Activated CD8-positive, alpha-beta memory T cell treated with anti-CD3 and anti-CD28 coated beads for 24 hours (primary cell): Measurements from ENCODE around the gene ADGRB3.

Source experiments
- DNase-seq: peaks from one replicate; pipeline ENCODE4 v3.0.0-alpha.2; 2020

The ADGRB3 gene

DNA sequence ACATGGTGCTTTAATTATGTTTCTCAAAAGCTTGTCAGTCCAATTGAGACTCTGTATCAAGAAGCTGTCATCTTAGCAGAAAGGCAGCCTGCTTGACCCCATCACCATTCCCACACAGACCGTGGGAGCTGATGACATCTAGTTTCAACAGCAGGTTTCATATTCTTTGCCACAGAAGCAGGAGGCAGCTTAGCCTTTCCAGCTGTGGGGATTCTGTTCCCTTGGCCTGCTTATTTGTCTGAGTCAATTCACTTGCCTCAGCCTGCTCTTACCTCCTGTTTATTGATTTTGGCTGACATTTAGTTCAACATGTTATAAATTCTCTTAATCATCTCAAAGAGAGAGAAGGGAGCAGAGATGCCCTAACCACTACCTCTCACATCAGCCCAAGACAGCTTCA, 527.7 kb downstream of the ADGRB3 start:
- DNase-seq = no peak

DNA sequence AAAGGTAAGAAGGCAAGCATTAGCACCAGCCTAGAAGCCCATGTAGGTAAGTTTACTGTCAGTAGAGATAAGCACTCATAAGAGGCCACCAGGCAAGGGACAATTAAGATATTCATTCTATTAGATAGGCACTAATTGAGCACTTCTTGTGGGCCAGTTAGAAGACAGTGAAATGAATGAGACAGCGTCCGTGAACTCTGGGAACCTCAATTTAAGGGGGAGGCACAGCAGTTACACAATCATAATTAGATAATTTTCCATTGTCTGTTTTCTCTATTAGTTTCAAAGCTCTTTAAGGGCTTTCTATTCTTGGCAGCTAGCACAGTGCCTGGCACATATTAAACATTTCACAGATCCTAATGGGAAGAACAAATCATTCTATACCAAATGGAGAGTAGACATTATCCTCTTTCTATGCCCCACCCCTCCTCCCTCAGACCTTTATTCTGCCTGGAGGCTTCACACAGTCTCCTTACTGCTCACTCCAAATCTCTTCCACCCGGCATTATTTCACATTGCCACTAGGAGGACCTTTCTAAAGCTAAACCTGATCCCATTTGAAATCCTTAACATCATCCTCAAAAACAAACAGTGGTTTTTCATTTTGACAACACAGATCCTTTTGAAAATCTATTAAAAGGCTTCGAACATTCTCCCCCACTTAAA, 529.6 kb downstream of the ADGRB3 start:
- DNase-seq = no peak

DNA sequence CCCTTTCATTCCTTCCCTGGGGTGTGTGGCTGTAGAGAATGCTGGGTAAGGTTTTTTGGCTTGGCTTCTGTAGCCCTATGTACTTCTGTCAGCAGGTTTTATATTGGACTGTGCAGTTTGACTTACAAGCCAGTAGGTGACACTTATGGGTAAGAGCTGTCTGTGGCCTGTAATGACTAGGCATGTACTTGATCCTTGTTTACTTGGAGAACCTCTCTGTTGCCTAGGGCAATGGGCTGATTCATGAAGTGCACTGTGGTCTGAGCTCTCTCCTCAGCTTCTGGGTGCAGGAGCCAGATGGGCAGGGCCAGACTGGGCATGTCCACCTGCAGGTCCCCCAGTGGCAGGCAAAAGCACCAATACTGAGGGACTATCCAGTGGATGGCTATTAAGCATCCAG, 544.6 kb downstream of the ADGRB3 start:
- DNase-seq = no peak

DNA sequence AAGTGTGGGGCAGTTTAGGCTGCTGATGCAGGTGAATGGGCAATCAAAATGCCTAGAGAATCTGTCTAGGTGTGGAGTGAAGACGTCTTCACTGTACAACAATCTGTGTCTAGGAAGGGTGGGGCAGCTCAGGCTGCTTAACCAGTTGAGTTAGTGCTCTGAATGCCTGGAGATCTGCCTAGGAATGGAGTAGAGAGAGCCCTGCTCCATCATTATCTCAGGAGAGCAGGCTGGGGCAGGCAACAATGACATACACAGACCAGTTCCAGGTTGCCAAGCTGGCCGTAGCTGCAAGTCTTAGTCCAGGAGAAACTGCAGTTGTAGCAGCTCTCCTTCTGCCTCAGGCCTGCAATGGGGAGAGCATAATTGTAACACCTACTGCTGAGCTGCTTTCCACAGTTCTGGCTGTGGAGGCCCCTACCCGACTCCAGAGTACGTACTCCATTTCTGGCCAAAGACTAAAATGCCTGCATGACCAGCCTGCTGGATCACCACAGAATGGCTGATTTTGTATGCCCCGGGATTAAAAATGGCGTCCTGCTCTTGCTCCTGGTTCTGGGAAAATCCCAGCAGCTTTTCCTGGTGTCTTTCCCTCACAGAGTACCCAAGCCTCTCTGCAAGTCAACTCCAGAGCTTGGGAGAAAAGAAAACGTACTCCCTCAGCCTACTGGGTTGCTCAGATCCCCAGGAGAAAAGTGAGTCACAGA, 545.4 kb downstream of the ADGRB3 start:
- no peak for DNase-seq

GRCh38 chr6:69181964-69182363, 546.9 kb downstream of the ADGRB3 start:
- DNase-seq = no peak

DNA sequence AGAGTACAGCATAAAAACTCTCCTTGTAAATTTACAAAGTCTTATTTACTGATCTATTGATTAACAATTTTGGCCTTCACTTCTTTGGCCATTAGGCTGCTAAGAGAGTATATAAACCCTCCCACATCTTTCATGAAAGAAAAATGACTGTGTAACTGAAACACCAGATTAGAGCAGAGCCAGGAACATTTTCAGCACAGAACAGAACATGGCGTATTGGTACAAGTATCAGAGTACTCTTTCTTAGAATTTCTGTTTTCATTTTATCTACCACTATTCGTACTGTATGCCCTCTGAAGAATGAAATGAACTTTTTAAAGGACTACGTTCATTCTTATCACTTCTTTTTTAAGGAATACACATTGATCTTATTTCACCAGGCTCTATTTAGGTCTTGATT, 550.2 kb downstream of the ADGRB3 start:
- DNase-seq = no peak

DNA sequence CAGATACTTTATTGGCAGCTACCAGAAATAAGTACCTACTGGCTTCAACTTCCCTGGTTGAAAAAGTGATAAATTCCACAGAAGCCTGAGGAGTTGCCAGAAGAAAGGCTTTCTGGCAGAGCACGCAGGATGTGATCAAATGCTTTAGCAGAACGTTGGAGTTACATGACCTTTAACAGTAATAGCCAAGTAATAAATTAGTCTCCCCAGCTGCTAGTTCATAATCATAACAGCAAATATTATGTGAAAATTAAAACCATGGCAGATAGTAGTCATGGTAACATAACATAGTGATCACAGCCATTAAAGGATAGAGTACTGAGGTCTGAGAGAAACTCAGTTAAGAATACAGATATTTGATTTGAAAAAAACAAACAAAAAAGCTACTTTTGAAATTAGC, 567.7 kb downstream of the ADGRB3 start:
- DNase-seq = no peak

DNA sequence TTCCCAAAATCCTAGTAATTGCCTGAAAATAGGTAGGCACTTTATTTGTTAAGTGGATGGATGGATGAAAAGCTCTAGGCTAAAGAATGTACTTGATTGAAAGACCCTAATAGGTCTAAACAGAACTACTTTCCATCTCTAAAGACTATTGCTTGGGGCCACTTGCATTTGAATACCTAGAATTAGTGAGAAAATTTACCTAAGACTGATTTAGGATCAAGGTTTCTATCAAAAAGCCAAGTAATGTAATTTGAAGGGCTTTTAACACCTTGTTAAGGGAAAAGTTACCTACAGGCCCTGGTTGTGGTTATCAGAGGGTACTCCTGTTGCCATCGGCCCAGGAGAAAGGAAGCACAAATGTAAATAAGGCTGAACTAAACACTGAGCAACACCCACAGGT, 581.0 kb downstream of the ADGRB3 start:
- DNase-seq = no peak

DNA sequence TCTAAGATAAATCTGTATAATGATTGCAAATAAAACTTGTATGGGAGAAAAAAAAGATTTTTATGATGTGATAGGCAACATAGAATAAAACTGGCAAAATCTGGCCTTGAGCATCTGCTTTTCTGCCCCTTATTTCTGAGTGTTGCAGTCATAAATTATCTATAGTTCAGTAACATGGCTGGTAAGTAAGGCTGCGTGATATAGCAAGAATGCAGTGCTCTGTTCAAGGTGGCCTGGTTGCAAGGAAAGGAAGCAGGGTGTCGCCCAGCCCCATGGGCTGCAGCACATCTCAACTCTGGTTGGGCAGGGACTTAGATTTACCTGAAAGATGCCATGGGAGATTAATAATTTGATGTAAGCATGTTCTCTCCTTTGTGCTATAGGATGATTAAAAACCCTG, 582.3 kb downstream of the ADGRB3 start:
- DNase-seq = no peak

- DNase-seq = no peak
Measured at GRCh38 chr6:69220375-69220774, 585.3 kb downstream of the ADGRB3 start.

- DNase-seq = no peak
Measured at GRCh38 chr6:69232008-69232407, 596.9 kb downstream of the ADGRB3 start.

- no peak for DNase-seq
Measured at GRCh38 chr6:69232496-69232895, 597.4 kb downstream of the ADGRB3 start.

GRCh38 chr6:69232911-69233448, 597.9 kb downstream of the ADGRB3 start:
- peak; percentile 59 for DNase-seq

- DNase-seq = no peak
Measured at GRCh38 chr6:69238067-69238466, 603.0 kb downstream of the ADGRB3 start.

DNA sequence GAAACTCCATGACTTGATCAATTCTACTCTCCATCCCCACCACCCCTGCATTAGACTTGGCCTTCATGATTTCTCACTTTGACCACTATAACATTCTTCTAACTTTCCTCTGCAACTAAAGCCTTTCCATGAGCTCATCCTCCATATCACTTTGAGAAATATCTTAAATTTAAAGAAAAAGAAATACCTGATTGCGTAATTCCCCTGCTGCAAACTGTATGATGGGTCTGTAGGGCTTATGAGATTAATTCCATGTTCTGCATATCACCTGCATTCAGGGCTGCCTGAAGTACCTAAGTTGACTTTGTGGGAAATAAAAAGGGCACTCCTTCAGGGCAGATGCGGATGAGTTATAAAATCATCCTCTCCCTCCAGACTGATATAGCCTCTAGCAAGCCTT, 611.9 kb downstream of the ADGRB3 start:
- DNase-seq = no peak

DNA sequence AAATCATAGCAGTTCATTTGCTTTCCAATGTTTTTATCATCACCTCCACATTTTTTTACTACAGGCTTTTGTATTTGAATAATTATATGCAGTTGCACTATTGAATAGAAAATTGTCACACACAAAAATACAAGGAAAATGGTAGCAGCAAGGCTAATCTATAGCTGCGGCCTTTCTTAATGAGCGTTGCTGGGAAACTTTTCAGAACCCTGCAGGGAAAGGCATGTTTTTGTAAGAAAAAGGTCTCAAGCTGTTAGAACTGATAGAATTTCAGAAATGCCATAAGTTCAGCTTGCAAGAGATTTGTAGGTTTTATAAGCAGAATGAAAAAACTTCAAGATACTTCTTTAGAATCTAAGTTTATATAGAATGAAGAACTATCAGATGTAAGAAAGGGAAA, 625.9 kb downstream of the ADGRB3 start:
- no peak for DNase-seq

DNA sequence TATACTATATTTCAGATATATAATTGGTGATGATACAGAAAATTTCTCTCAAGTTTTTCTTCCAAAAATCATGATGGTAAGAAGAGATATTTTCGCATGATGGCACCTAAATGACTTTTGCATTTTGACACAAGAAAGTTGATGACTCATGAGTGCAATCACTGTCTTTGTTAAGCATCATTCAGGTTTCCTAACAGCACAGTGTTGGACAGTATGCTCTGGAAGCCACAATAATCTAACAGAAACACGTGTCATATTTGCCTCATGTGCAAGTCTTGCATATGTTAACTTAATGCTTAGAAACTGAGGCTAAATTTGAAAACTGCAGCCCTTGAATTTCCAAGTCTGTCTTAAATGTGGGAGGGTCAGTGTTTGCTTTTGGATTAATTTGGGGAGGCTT, 628.2 kb downstream of the ADGRB3 start:
- DNase-seq = no peak

DNA sequence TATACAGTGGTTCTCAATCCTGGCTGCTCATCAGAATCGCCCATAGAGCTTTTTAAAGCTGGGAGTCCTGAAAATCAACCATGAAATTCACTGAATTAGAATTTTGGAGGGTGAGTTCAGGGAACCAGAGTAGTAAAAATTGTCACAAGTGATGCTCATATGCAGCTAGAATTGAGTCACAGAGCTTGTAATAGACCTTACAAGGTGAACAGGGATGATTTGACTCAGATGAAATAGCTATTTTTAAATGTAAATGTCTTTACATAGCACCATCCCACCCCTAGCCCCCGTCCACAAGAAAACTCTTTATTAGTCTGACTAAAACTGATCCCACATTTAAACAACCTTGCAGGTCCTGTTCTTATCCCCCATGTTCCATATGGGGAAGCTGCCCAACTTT, 630.0 kb downstream of the ADGRB3 start:
- no peak for DNase-seq

GRCh38 chr6:69265706-69266105, 630.6 kb downstream of the ADGRB3 start:
- DNase-seq = no peak

- no peak for DNase-seq
Measured at GRCh38 chr6:69276204-69276603, 641.1 kb downstream of the ADGRB3 start.

DNA sequence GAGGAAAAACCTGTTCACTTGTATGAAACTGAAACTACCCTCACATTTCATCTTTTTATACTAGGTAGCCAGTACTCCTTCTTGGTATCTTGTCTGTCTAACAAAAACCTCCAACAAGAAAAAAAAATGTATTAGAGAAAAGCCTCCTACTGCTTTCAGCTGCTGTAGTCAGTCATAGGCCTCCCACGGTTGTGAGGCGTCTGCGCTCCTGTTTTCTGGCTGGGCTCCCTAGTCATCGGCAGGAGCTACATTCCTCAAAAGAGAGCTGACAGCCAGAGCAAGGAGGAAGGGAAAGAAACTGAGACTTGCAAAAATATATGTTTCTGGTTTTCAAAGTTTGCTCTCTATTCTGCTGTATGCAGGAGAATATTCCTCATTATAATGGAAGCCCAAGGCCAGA, 644.7 kb downstream of the ADGRB3 start:
- DNase-seq = no peak

DNA sequence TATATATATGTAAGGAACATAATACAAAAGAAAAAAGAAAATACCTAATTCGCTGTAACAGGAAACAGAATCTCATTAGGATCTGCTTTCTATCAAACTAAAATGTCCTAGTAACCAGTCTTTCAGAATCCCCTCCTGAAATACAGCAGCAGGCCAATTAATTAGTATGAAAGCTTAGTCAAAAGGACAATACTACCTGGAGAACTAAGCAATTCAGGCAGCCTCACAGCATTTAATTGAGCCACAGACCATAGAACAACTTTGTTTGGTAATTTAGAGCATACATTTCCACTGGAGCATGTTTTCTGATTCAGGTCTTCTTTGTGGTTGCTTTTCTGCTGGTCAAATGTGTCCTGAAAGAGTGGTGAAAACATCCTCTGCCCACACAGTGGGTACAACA, 645.8 kb downstream of the ADGRB3 start:
- no peak for DNase-seq

DNA sequence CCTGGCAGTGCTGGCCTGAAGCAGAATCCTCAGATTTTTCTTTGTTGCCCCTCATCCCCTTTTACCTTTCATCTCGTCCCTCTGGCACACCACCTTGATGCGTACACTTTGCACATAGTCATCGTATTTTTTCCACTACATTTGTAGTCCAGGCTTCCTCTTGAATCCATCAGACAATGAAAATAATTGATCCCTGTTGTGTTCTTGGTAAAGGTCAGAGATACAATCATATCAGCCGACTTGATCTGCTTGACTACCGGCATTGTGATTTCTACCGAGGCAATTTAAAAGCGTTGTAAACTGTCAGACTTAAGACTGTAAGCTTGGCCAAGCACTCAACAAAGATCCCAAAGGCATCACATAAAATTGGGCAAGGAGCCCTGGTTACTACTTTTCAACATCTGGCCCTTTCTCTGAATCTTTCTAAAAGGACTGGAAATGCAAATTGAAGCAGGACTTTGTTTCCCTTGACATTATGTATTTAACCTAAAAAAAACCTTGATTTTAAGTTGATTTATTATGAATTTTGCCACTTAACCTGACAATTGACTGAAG, 649.2 kb downstream of the ADGRB3 start:
- no peak for DNase-seq

DNA sequence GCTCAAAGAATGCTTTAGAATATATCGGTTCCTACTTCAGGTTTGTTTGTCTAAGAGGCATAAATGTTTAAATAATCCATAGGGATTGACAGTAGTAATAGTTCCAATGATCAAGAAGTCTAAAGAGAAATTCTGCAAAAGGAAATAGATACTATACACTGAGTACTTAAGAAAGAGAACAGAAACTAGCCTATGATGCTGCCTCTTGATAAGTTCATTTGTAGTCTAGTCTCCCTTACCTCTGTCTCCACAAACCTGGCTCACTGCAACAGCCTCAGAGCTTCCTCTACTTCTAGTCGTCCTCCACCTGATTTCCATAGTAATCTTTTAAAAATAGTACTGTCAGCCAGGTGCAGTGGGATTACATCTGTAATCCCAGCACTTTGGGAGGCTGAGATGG, 650.0 kb downstream of the ADGRB3 start:
- no peak for DNase-seq
